HG03097 (cell line): Measurements from ENCODE around the gene OR56A4.

Experiments used
- ATAC-seq: cut with Tn5 transposase; IDR thresholded peaks from one replicate; pipeline ENCODE4 v1.9.1; 2021; ENCODE audit not compliant: unreplicated experiment, low FRiP score

OR56A4 gene

GRCh38 chr11:6006846-6007245 is at the start of gene OR56A4:
Gene OR56A4 (minus strand): TSS chr11:6006946. CDS start chr11:6002992, 3,954 bp downstream.
- no peak for ATAC-seq

- ATAC-seq: no peak
Measured at GRCh38 chr11:6055569-6055968, 48.8 kb upstream of the OR56A4 start.

GRCh38 chr11:6052374-6052773 is 45.6 kb upstream of the OR56A4 start:
- ATAC-seq: no peak

- ATAC-seq: no peak
Measured at GRCh38 chr11:6040874-6041273, 34.1 kb upstream of the OR56A4 start.

GRCh38 chr11:6030708-6031405 is 24.1 kb upstream of the OR56A4 start, which contains the start of gene OR56A1:
Gene OR56A1 (minus strand): TSS chr11:6030758. CDS start chr11:6027692, 3,066 bp downstream.
- no peak for ATAC-seq

GRCh38 chr11:6027501-6027900 is 20.8 kb upstream of the OR56A4 start:
- ATAC-seq: no peak

- ATAC-seq: no peak
Measured at GRCh38 chr11:6025056-6025455, 18.3 kb upstream of the OR56A4 start.

- no peak for ATAC-seq
Measured at GRCh38 chr11:6022956-6023355, 16.2 kb upstream of the OR56A4 start.

GRCh38 chr11:6013042-6013441 is 6.3 kb upstream of the OR56A4 start:
- ATAC-seq: no peak

- no peak for ATAC-seq
Measured at GRCh38 chr11:6012035-6012668, 5.4 kb upstream of the OR56A4 start.

- ATAC-seq: no peak
Measured at GRCh38 chr11:6006395-6006794, 351 bp downstream of the OR56A4 start.

GRCh38 chr11:6002202-6002699 is 4.5 kb downstream of the OR56A4 start:
- no peak for ATAC-seq

GRCh38 chr11:5994791-5995190 is 12.0 kb downstream of the OR56A4 start:
- no peak for ATAC-seq

GRCh38 chr11:5992604-5993251 is 14.0 kb downstream of the OR56A4 start:
- ATAC-seq: no peak

GRCh38 chr11:5992150-5992549 is 14.6 kb downstream of the OR56A4 start:
- no peak for ATAC-seq

GRCh38 chr11:5989203-5989602 is 17.5 kb downstream of the OR56A4 start:
- no peak for ATAC-seq

GRCh38 chr11:5986885-5987284 is 19.9 kb downstream of the OR56A4 start, which contains the start of gene OR52L1:
Gene OR52L1 (minus strand): TSS chr11:5986985. CDS start chr11:5986930, 55 bp downstream.
- no peak for ATAC-seq

GRCh38 chr11:5983443-5983842 is 23.3 kb downstream of the OR56A4 start:
- ATAC-seq: no peak

- no peak for ATAC-seq
Measured at GRCh38 chr11:5973530-5973929, 33.2 kb downstream of the OR56A4 start.

- ATAC-seq: no peak
Measured at GRCh38 chr11:5968394-5968793, 38.4 kb downstream of the OR56A4 start, which contains the start of gene OR56A5. Gene OR56A5 (minus strand): TSS chr11:5968494. CDS start chr11:5968494, 0 bp downstream.

GRCh38 chr11:5967708-5968107 is 39.0 kb downstream of the OR56A4 start:
- ATAC-seq: no peak
